ENCODE results near the gene EYA4.

The EYA4 gene

DNA sequence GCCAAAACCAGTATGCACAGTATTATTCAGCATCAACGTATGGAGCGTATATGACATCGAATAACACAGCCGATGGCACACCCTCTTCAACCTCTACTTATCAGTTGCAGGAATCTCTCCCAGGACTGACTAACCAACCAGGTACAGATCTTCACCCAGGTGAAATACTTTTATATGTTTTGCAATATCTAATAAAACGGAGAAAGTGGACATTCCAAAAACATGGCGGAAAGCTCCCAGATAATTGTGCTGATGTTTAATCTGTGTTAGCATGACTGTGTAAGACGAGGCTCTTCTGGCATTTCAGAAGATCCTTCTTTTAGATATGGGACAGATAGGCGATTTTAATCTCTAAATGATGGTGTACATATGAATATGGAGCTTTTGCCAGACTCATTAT is 227.4 kb downstream of the EYA4 start:
- H3K9me2 ChIP-seq (replicated peaks; ENCODE audit: insufficient read depth, low read length): no peaks in the 10 kb centered on the region
- TF ChIP-seq EZH2phosphoT487 (conservative IDR thresholded peaks at IDR 0.05; ENCODE audit: low read length): no peak
- TF ChIP-seq, protein P1, sequence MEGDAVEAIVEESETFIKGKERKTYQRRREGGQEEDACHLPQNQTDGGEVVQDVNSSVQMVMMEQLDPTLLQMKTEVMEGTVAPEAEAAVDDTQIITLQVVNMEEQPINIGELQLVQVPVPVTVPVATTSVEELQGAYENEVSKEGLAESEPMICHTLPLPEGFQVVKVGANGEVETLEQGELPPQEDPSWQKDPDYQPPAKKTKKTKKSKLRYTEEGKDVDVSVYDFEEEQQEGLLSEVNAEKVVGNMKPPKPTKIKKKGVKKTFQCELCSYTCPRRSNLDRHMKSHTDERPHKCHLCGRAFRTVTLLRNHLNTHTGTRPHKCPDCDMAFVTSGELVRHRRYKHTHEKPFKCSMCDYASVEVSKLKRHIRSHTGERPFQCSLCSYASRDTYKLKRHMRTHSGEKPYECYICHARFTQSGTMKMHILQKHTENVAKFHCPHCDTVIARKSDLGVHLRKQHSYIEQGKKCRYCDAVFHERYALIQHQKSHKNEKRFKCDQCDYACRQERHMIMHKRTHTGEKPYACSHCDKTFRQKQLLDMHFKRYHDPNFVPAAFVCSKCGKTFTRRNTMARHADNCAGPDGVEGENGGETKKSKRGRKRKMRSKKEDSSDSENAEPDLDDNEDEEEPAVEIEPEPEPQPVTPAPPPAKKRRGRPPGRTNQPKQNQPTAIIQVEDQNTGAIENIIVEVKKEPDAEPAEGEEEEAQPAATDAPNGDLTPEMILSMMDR (IDR thresholded peaks at IDR 0.05; ENCODE audit: insufficient read depth, low read length, poor library complexity, severe bottlenecking): no peak
- no peaks in the 10 kb centered on the region for H3K9me3 ChIP-seq (ENCODE audit: insufficient read depth, low read length)
- H3K79me2 ChIP-seq (ENCODE audit: insufficient read depth, low read length): no peaks in the 10 kb centered on the region
- no peak overlapping the region for H3K4me3 ChIP-seq (ENCODE audit: insufficient read depth, low read length, poor library complexity, severe bottlenecking)
- H3K4me2 ChIP-seq (ENCODE audit: low read depth, low read length, poor library complexity, severe bottlenecking): no peak overlapping the region
- no peak overlapping the region for H3K9ac ChIP-seq (ENCODE audit: low read length)
- no peaks in the 10 kb centered on the region for H3K27me3 ChIP-seq (ENCODE audit: low read length)
- H4K20me1 ChIP-seq (ENCODE audit: low read depth, low read length): no peaks in the 10 kb centered on the region
- H3K36me3 ChIP-seq (ENCODE audit: low read length): no peaks in the 10 kb centered on the region
- H3K27ac ChIP-seq (ENCODE audit: low read depth, low read length): no peak overlapping the region
- no peaks in the 10 kb centered on the region for H3F3A ChIP-seq (ENCODE audit: insufficient read depth)
- H2AFZ ChIP-seq (ENCODE audit: low read depth, low read length, severe bottlenecking): no peak overlapping the region

DNA sequence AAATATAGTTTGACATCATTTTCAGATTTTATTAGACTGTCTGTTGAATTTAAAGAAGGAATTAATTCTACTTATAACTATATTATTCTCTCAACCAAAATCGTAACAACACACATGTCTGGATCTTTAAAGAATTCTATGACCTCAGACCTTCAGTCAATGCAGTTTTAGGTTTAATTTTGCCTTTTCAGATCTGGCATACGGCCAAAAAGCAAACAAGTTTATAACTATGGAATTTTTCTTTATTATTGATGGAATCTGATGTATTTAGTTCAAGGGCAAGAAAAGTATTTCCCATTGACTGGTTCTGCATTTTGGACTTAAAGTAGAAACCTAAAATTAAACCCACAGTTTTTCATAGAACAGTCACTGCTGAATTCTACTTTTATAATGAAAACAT is 233.4 kb downstream of the EYA4 start:
- Histone ChIP-seq H2AFZ (ENCODE audit: low read depth, low read length, severe bottlenecking) (no peak overlapping the region), H4K20me1 (ENCODE audit: low read depth, low read length) (no peaks in the 10 kb centered on the region), H3F3A (ENCODE audit: insufficient read depth) (no peaks in the 10 kb centered on the region), H3K27me3 (ENCODE audit: low read length) (no peaks in the 10 kb centered on the region), H3K27ac (ENCODE audit: low read depth, low read length) (no peak overlapping the region), H3K4me3 (ENCODE audit: insufficient read depth, low read length, poor library complexity, severe bottlenecking) (no peak overlapping the region), H3K9me2 (replicated peaks; ENCODE audit: insufficient read depth, low read length) (no peaks in the 10 kb centered on the region), H3K36me3 (ENCODE audit: low read length) (no peaks in the 10 kb centered on the region), H3K4me2 (ENCODE audit: low read depth, low read length, poor library complexity, severe bottlenecking) (no peak overlapping the region), H3K9ac (ENCODE audit: low read length) (no peak overlapping the region), H3K79me2 (ENCODE audit: insufficient read depth, low read length) (no peaks in the 10 kb centered on the region), H3K9me3 (ENCODE audit: insufficient read depth, low read length) (no peaks in the 10 kb centered on the region)
- no peak for TF ChIP-seq EZH2phosphoT487 (conservative IDR thresholded peaks at IDR 0.05; ENCODE audit: low read length)
- TF ChIP-seq, protein P1 (IDR thresholded peaks at IDR 0.05; ENCODE audit: insufficient read depth, low read length, poor library complexity, severe bottlenecking): no peak

DNA sequence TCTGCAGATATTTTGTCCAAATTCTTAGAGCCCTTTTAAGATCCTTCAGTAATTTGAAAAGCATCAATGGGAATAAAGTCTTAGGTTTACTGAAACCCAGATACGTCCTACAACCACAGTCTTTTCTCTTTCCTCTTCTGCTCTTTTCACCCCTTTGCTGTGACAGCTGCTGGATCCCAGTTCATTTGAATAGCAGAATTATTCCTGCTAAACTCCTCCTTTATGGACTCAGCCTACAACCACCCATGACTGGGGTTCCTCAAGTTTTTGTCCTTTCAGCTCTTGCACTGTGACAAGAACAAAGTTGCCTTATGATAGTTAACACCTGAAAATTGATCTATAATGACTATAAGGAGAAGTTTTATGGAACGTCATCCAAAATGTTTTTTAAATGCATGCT is 237.5 kb downstream of the EYA4 start:
- no peak overlapping the region for H3K4me3 ChIP-seq (ENCODE audit: insufficient read depth, low read length, poor library complexity, severe bottlenecking)
- no peaks in the 10 kb centered on the region for H3F3A ChIP-seq (ENCODE audit: insufficient read depth)
- no peaks in the 10 kb centered on the region for H3K36me3 ChIP-seq (ENCODE audit: low read length)
- no peak for TF ChIP-seq EZH2phosphoT487 (conservative IDR thresholded peaks at IDR 0.05; ENCODE audit: low read length)
- TF ChIP-seq, protein P1 (IDR thresholded peaks at IDR 0.05; ENCODE audit: insufficient read depth, low read length, poor library complexity, severe bottlenecking): no peak
- no peaks in the 10 kb centered on the region for H3K79me2 ChIP-seq (ENCODE audit: insufficient read depth, low read length)
- H2AFZ ChIP-seq (ENCODE audit: low read depth, low read length, severe bottlenecking): no peak overlapping the region
- H3K9me2 ChIP-seq (replicated peaks; ENCODE audit: insufficient read depth, low read length): no peaks in the 10 kb centered on the region
- H3K27ac ChIP-seq (ENCODE audit: low read depth, low read length): no peak overlapping the region
- no peaks in the 10 kb centered on the region for H3K27me3 ChIP-seq (ENCODE audit: low read length)
- no peaks in the 10 kb centered on the region for H3K9me3 ChIP-seq (ENCODE audit: insufficient read depth, low read length)
- no peak overlapping the region for H3K9ac ChIP-seq (ENCODE audit: low read length)
- no peaks in the 10 kb centered on the region for H4K20me1 ChIP-seq (ENCODE audit: low read depth, low read length)
- H3K4me2 ChIP-seq (ENCODE audit: low read depth, low read length, poor library complexity, severe bottlenecking): no peak overlapping the region

All from SU-DHL-6 (cell line).